ENCODE measurements around the gene PKLR.

Gene PKLR

DNA sequence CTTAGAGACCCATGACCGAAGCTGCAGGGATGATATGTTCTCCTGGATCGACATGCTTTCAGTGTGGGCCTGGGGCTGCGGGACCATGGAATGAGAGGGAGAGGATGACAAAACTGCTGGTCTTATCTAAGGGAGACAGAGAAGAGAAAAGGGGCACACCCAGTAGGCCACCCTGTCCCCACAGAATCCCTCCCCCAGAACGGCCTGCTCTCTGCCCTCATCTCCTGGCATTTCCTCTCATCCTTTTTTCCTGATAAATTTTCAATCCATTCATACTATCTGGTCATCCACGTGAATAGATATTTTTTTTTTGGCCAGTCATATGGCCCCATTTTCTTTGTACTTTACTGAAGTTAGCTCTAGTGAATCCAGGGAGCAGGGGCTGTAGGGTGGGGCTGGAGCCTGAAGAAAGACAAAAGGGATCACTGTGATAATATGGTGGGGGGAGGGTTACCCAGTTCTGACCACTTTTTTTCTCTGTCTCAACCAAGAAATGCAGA, at the start of gene PKLR:
Gene PKLR (minus strand): TSS at position 97 of the 500 bp plus-strand sequence. CDS start 43 bp downstream, at position 54.
- no peaks in the 10 kb centered on the region for H3F3A ChIP-seq (ENCODE audit: control insufficient read depth, insufficient read depth)
- peaks cover 17% of the 10 kb centered on the region for H3K4me1 ChIP-seq (ENCODE audit: control insufficient read depth, low read length)
- no peaks in the 10 kb centered on the region for H3K79me2 ChIP-seq (ENCODE audit: control insufficient read depth, low read length)
- H3K4me2 ChIP-seq (ENCODE audit: low read length) = no peak within 1 kb of the TSS
- no peak within 1 kb of the TSS for H3K27ac ChIP-seq (ENCODE audit: low read depth, low read length)
- no peaks in the 10 kb centered on the region for H3K36me3 ChIP-seq (ENCODE audit: control insufficient read depth, low read length)
- no peak within 1 kb of the TSS for H3K4me3 ChIP-seq (ENCODE audit: low read length)
- H4K20me1 ChIP-seq (ENCODE audit: control insufficient read depth, insufficient read depth, low read depth, low read length) = no peaks in the 10 kb centered on the region
- H3K9me3 ChIP-seq (ENCODE audit: control insufficient read depth, insufficient read depth, low read length) = no peaks in the 10 kb centered on the region
- H3K27me3 ChIP-seq (ENCODE audit: control insufficient read depth, low read length) = no peaks in the 10 kb centered on the region
- no peak for TF ChIP-seq EZH2phosphoT487 (IDR thresholded peaks at IDR 0.05; ENCODE audit: borderline replicate concordance, low read length)
- TF ChIP-seq, protein P1, sequence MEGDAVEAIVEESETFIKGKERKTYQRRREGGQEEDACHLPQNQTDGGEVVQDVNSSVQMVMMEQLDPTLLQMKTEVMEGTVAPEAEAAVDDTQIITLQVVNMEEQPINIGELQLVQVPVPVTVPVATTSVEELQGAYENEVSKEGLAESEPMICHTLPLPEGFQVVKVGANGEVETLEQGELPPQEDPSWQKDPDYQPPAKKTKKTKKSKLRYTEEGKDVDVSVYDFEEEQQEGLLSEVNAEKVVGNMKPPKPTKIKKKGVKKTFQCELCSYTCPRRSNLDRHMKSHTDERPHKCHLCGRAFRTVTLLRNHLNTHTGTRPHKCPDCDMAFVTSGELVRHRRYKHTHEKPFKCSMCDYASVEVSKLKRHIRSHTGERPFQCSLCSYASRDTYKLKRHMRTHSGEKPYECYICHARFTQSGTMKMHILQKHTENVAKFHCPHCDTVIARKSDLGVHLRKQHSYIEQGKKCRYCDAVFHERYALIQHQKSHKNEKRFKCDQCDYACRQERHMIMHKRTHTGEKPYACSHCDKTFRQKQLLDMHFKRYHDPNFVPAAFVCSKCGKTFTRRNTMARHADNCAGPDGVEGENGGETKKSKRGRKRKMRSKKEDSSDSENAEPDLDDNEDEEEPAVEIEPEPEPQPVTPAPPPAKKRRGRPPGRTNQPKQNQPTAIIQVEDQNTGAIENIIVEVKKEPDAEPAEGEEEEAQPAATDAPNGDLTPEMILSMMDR (IDR thresholded peaks at IDR 0.05; ENCODE audit: low read depth, low read length, poor library complexity, severe bottlenecking) = no peak
- no peaks in the 10 kb centered on the region for H3K9me2 ChIP-seq (replicated peaks; ENCODE audit: control insufficient read depth, low read length)

DNA sequence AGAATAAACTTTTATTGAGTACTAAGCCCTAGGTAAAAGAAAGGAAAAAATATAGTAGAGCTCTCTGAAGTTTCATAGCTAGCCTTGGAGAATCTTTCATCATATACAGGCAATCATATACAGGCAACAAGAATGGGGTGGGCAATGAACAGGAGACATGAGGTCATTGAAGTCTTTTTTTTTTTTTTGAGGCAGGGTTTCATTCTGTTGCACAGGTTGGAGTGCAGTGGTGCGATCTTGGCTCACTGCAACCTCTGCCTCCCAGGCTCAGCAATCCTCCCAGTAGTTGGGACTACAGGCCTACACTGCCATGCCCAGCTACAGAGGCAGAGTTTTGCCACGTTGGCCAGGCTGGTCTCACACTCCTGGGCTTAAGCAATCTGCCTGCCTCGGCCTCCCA, 41.6 kb upstream of the PKLR start:
- Histone ChIP-seq H3K36me3 (ENCODE audit: control insufficient read depth, low read length) (peaks cover 79% of the 10 kb centered on the region), H3K4me1 (ENCODE audit: control insufficient read depth, low read length) (no peaks in the 10 kb centered on the region)

DNA sequence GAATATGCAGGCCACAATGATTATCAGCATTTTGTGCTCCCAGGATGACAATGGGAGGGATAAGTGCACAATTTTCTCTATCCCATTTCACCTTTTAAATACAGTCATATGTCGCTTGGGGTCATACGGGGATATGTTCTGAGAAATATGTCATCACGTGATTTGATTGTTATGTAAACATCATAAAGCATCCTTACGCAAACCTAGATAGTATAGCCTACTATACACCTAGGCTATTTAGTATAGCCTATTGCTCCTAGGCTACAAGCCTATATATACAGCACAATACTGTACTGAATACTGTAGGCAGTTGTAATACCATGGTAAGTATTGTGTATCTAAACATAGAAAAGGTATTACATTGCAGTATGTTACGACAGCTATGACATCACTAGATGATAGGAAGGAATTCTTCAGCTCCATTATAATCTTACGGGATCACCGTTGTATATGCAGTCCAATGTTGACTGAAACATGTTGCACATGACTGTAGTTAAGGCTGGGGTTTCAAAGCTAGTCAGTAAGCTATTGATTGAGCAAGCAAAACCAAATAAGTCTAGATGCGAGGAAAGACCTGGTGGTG, 38.4 kb upstream of the PKLR start:
- H4K20me1 ChIP-seq (ENCODE audit: control insufficient read depth, insufficient read depth, low read depth, low read length) = no peaks in the 10 kb centered on the region
- TF ChIP-seq, protein P1 (IDR thresholded peaks at IDR 0.05; ENCODE audit: low read depth, low read length, poor library complexity, severe bottlenecking) = no peak
- no peak for TF ChIP-seq EZH2phosphoT487 (IDR thresholded peaks at IDR 0.05; ENCODE audit: borderline replicate concordance, low read length)
- H3K36me3 ChIP-seq (ENCODE audit: control insufficient read depth, low read length) = peaks cover 86% of the 10 kb centered on the region

More for the DNA sequence above, 41.6 kb upstream of the PKLR start:
- Histone ChIP-seq H3K27ac (ENCODE audit: low read depth, low read length) (no peak overlapping the region), H3K79me2 (ENCODE audit: control insufficient read depth, low read length) (no peaks in the 10 kb centered on the region), H3F3A (ENCODE audit: control insufficient read depth, insufficient read depth) (peaks cover 9% of the 10 kb centered on the region; the same call in 1 of the 2 replicates), H3K27me3 (ENCODE audit: control insufficient read depth, low read length) (no peaks in the 10 kb centered on the region), H3K4me3 (ENCODE audit: low read length) (no peak overlapping the region), H3K4me2 (ENCODE audit: low read length) (no peak overlapping the region), H3K9me2 (replicated peaks; ENCODE audit: control insufficient read depth, low read length) (no peaks in the 10 kb centered on the region), H4K20me1 (ENCODE audit: control insufficient read depth, insufficient read depth, low read depth, low read length) (no peaks in the 10 kb centered on the region), H3K9me3 (ENCODE audit: control insufficient read depth, insufficient read depth, low read length) (no peaks in the 10 kb centered on the region)
- TF ChIP-seq, protein P1 (IDR thresholded peaks at IDR 0.05; ENCODE audit: low read depth, low read length, poor library complexity, severe bottlenecking) = no peak
- TF ChIP-seq EZH2phosphoT487 (IDR thresholded peaks at IDR 0.05; ENCODE audit: borderline replicate concordance, low read length) = no peak

More for the DNA sequence above, 38.4 kb upstream of the PKLR start:
- H3K4me1 ChIP-seq (ENCODE audit: control insufficient read depth, low read length) = no peaks in the 10 kb centered on the region
- H3K4me3 ChIP-seq (ENCODE audit: low read length) = no peak overlapping the region
- no peaks in the 10 kb centered on the region for H3K79me2 ChIP-seq (ENCODE audit: control insufficient read depth, low read length)
- H3K9me3 ChIP-seq (ENCODE audit: control insufficient read depth, insufficient read depth, low read length) = no peaks in the 10 kb centered on the region
- no peaks in the 10 kb centered on the region for H3K27me3 ChIP-seq (ENCODE audit: control insufficient read depth, low read length)
- H3F3A ChIP-seq (ENCODE audit: control insufficient read depth, insufficient read depth) = peaks cover 12% of the 10 kb centered on the region
- H3K4me2 ChIP-seq (ENCODE audit: low read length) = no peak overlapping the region
- H3K9me2 ChIP-seq (replicated peaks; ENCODE audit: control insufficient read depth, low read length) = no peaks in the 10 kb centered on the region
- no peak overlapping the region for H3K27ac ChIP-seq (ENCODE audit: low read depth, low read length)

Data from DOHH2 (cell line).